Suprapubic skin (tissue), 4 donors: ENCODE results near the gene GNPTAB. TPM values are rescaled to one million over a fixed set of nuclear protein-coding genes. Genes with fewer than 3 reads are reported as not detected.

Experiments
- DNase-seq, 2 donors: peaks; one replicate each; pipeline ENCODE4 v3.0.0-alpha.2; 2019; ENCODE audit warnings: low spot score in 2 of 2
- H3K27ac ChIP-seq: fragments of 200-600 bp; sonication (generic); one replicate; pipeline ENCODE4 v1.5.1; 2019
- H3K27me3 ChIP-seq: fragments of 200-600 bp; sonication (generic); one replicate; pipeline ENCODE4 v1.5.1; 2019
- H3K36me3 ChIP-seq: fragments of 200-600 bp; sonication (generic); one replicate; pipeline ENCODE4 v1.5.1; 2019
- H3K4me1 ChIP-seq: fragments of 200-600 bp; sonication (generic); one replicate; pipeline ENCODE4 v1.5.1; 2019
- H3K4me3 ChIP-seq: fragments of 200-600 bp; sonication (generic); one replicate; pipeline ENCODE4 v1.5.1; 2019; ENCODE audit warnings: mild to moderate bottlenecking
- H3K9me3 ChIP-seq: fragments of 200-600 bp; sonication (generic); one replicate; pipeline ENCODE4 v1.5.1; 2019
- CTCF ChIP-seq, 2 donors: fragments of 200-600 bp in 1 of 2; fragments of 450-650 bp in 1 of 2; sonication (generic) in 1 of 2; IDR thresholded peaks; one replicate each; pipeline ENCODE4 v1.5.1; 2016 to 2019; ENCODE audit warnings: antibody characterized with exemption in 2 of 2, mild to moderate bottlenecking in 1 of 2, moderate library complexity in 1 of 2
- EP300 ChIP-seq: sonication (generic); formaldehyde crosslinking; IDR thresholded peaks from one replicate; pipeline ENCODE4 v1.6.1; 2017; ENCODE audit warnings: antibody characterized with exemption
- POLR2A ChIP-seq, 2 donors: fragments of 450-650 bp; IDR thresholded peaks; one replicate each; pipeline ENCODE4 v1.6.1; 2017; ENCODE audit warnings: antibody characterized with exemption in 2 of 2, mild to moderate bottlenecking in 2 of 2, moderate library complexity in 2 of 2
- POLR2AphosphoS5 ChIP-seq, 3 donors: sonication (generic); formaldehyde crosslinking; IDR thresholded peaks; one replicate each; pipeline ENCODE4 v1.6.1; 2017; ENCODE audit warnings: antibody characterized with exemption in 3 of 3
- WGBS: methylation state at CpG from one replicate; pipeline ENCODE4 v1.1.5; 2018; 5-methylcytosine and 5-hydroxymethylcytosine counted together
- total RNA-seq, 4 donors: library from RNA; depleted of rRNA; stranded (reverse); fragments of >200 nt; gene quantifications; one replicate each; pipeline ENCODE4 v1.1.0, GENCODE V29; 2016

GNPTAB gene
- total RNA-seq = 10 to 100 TPM; 25.0 to 68.2 (median 45.8) TPM

- peak; percentile 56 to 86 for TF ChIP-seq CTCF (IDR thresholded peaks at IDR 0.05)
- no peak for TF ChIP-seq EP300
- no peak for TF ChIP-seq POLR2AphosphoS5 (IDR thresholded peaks at IDR 0.05)
- peak in 1 of 2 donors; percentile 74 for TF ChIP-seq POLR2A (IDR thresholded peaks at IDR 0.05)
- peak; percentile 93 to 94 for DNase-seq
- Histone ChIP-seq H3K4me1 (peaks cover 27% of the 10 kb centered on the region), H3K4me3 (peak within 1 kb of the TSS; percentile 88), H3K27ac (peak within 1 kb of the TSS; percentile 90), H3K36me3 (no peaks in the 10 kb centered on the region), H3K9me3 (no peaks in the 10 kb centered on the region), H3K27me3 (no peaks in the 10 kb centered on the region)
- 0% methylated on average over 14 of the region's 96 CpGs for WGBS
Measured at GRCh38 chr12:101830367-101831325, at the start of gene GNPTAB. TSS of gene GNPTAB (minus strand) at chr12:101830959. CDS start at chr12:101830675, 284 bp downstream.

- Histone ChIP-seq H3K4me3 (peak overlapping the region; percentile 88), H3K36me3 (no peaks in the 10 kb centered on the region), H3K27me3 (no peaks in the 10 kb centered on the region), H3K9me3 (no peaks in the 10 kb centered on the region), H3K27ac (peak overlapping the region; percentile 97), H3K4me1 (peaks cover 11% of the 10 kb centered on the region)
- DNase-seq = no peak
- 24% methylated on average over 7 of the region's 7 CpGs for WGBS
- TF ChIP-seq EP300 (no peak), CTCF (IDR thresholded peaks at IDR 0.05) (no peak), POLR2AphosphoS5 (IDR thresholded peaks at IDR 0.05) (no peak)
Measured at GRCh38 chr12:101878243-101878821, 47.6 kb upstream of the GNPTAB start.

GRCh38 chr12:101877806-101878242 is 47.1 kb upstream of the GNPTAB start:
- Histone ChIP-seq H3K4me1 (peaks cover 11% of the 10 kb centered on the region), H3K27ac (peak overlapping the region; percentile 97), H3K36me3 (no peaks in the 10 kb centered on the region), H3K27me3 (no peaks in the 10 kb centered on the region), H3K9me3 (no peaks in the 10 kb centered on the region), H3K4me3 (peak overlapping the region; percentile 88)
- DNase-seq = peak in 1 of 2 donors; percentile 67
- WGBS = under 1% methylated on average over 11 of the region's 24 CpGs
- TF ChIP-seq POLR2A (IDR thresholded peaks at IDR 0.05) (no peak), CTCF (IDR thresholded peaks at IDR 0.05) (no peak), POLR2AphosphoS5 (IDR thresholded peaks at IDR 0.05) (no peak), EP300 (no peak)

- Histone ChIP-seq H3K27me3 (no peaks in the 10 kb centered on the region), H3K36me3 (no peaks in the 10 kb centered on the region), H3K4me1 (peaks cover 11% of the 10 kb centered on the region), H3K9me3 (no peaks in the 10 kb centered on the region), H3K4me3 (peak within 1 kb of the TSS; percentile 88), H3K27ac (peak within 1 kb of the TSS; percentile 97)
- 0% methylated on average over 45 of the region's 105 CpGs for WGBS
- TF ChIP-seq POLR2AphosphoS5 (IDR thresholded peaks at IDR 0.05) (peak in 1 of 3 donors; percentile 47), CTCF (IDR thresholded peaks at IDR 0.05) (no peak), POLR2A (IDR thresholded peaks at IDR 0.05) (peak; percentile 53 to 88)
- DNase-seq = peak; percentile 94 to 95
Measured at GRCh38 chr12:101876861-101877805, 46.4 kb upstream of the GNPTAB start, which contains the start of gene DRAM1. TSS of gene DRAM1 (plus strand) at chr12:101877580. CDS start at chr12:101877790, 210 bp downstream.
